ENCODE data around the gene GGT1.
"Not testable (repeated sequence)": the region's sequence is repeated elsewhere in the genome, so short reads cannot be mapped to it uniquely, and the experiment has no call there.

The GGT1 gene

GRCh38 chr22:24633231-24634023, 30.4 kb downstream of the GGT1 start:
- not testable (repeated sequence) for DNase-seq (ENCODE audit: low read depth in 1 of 2, low spot score in 1 of 2)

- DNase-seq (ENCODE audit: low read depth in 1 of 2, low spot score in 1 of 2): not testable (repeated sequence)
These were observed 31.9 kb downstream of the GGT1 start for GRCh38 chr22:24634776-24635389.

DNA sequence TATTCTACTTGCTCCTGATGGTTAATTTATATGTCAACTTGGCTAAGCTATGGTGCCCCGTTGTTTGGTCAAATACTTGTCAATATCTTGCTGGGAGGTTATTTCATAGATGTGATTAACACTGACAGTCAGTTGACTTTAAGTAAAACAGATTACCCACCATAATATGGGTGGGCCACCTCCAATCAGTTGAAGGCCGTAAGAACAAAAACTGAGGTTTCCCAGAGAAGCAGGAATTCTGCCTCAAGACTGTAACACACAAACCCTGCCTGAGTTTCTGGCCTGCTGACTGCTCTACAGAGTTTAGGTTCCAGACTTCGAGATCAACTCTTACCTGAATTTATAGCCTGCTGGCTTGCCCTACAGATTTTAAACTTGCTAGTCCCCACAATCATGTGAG, 33.5 kb downstream of the GGT1 start:
- DNase-seq (ENCODE audit: low read depth in 1 of 2, low spot score in 1 of 2): not testable (repeated sequence)

- not testable (repeated sequence) for DNase-seq (ENCODE audit: low read depth in 1 of 2, low spot score in 1 of 2)
These were observed 39.3 kb downstream of the GGT1 start for GRCh38 chr22:24642307-24642706.

DNA sequence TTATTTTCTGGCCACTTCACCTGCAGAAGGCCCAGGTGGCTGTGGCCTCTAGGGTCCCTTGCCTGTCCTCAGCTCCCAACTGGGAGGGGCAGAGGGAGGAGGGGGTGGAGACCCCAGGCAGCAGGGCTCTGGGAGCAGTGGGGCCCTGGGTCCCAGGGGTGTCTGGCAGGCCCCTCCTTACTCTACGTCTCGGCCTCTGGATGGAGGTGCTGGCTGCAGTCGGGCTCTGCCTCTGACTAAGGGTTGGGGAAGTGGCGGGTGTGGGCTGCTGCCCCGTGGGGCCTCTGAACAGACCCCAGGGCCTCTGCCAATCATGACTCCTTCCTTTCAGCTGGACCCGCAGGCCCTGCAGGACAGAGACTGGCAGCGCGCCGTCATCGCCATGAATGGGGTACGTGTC, 41.4 kb downstream of the GGT1 start:
- not testable (repeated sequence) for DNase-seq (ENCODE audit: low read depth in 1 of 2, low spot score in 1 of 2)

DNA sequence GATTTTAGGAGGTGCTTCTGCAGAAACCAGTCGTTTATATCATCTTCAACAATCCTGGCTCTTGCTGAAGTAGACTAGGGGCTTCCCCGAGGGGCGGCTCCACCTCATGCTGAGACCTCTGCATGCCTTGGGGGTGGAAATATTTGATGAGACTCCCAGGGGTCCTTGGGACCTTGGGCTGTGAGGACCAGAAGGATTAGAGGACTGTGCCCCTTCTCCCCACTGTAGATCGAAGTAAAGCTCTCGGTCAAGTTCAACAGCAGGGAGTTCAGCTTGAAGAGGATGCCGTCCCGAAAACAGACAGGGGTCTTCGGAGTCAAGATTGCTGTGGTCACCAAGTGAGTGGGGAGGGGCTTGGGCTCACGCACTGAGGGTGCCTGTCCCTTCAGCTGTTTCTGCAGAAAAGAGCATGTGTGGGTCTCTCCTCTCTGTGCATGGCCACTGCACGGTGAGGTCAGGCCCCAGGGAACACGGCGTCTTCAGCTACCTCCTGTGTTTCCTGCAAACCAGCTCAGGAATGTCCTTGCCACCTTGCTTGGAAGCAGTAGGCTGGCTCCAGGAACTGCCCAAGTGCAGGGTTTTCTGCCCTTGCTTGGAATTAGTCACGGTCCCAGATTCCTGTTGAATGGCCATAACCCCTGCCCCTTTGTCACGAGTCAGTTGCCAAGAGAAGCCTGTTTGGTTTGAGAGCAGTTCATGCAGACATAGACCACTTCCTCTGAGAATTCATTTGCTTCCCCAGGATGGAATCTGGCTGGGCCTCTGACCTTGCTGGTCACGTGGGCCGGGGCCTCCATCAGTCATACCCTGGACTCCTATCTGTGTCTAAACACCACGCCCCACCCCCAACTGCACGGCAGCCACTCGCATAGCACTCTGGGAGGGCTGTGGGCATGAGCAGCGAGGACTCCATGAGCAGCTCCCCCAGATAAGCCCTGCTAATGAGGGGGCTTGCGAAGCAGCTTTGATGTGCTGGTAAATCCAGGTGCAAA, 42.7 kb downstream of the GGT1 start:
- not testable (repeated sequence) for DNase-seq (ENCODE audit: low read depth in 1 of 2, low spot score in 1 of 2)

DNA sequence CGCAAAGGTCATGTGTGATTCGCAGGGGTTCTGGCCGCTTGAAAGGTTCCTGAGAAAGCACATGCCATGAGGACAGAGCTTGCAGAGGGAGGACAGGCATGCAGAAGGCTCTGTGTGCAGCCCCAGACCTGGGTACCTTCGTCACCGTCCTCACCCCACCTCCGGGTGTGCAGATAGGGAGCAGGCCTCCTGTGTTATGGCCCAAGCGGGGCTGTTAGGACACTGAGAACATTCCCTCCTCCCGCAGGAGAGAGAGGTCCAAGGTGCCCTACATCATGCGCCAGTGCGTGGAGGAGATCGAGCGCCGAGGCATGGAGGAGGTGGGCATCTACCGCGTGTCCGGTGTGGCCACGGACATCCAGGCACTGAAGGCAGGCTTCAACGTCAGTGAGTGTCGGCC, 43.8 kb downstream of the GGT1 start:
- not testable (repeated sequence) for DNase-seq (ENCODE audit: low read depth in 1 of 2, low spot score in 1 of 2)

DNA sequence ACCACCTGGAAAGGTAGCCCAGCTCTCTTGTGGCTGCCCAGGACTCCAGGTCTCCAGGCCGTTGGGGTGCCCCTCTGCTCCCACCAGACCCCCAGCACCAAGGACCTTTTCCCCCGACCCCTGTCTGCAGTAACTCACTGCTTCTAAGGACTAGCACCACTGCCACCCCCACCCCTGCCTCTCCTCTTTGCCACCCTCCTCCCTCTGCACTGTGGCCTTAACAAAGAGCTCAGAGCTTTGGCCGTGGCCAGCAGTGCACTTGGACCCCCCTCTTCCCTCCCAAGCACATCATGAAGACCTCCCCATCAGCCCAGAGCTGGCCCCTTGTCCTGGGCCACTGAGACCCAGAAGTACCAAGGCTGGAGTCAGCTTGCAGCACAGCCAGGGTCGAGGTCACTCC, 46.4 kb downstream of the GGT1 start:
- not testable (repeated sequence) for DNase-seq (ENCODE audit: low read depth in 1 of 2, low spot score in 1 of 2)

DNA sequence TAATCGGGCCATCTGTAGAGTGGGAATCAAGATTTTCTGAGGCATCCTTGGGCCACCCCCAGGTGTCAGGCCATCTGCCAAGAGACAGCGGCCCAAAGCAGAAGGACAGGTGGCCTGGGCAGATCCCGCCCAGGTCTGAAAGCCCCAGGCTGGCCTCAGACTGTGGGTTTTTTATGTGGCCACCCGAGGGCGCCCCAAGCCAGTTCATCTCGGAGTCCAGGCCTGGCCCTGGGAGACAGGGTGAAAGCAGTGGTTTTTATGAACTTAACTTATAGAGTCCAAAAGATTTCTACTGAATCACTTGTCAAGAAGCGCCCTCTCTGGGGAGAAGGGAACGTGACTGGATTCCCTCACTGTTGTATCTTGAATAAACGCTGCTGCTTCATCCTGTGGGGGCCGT, 47.9 kb downstream of the GGT1 start:
- DNase-seq (ENCODE audit: low read depth in 1 of 2, low spot score in 1 of 2): peak in 1 of 2 donors; percentile 15

GRCh38 chr22:24665395-24665794, 62.4 kb downstream of the GGT1 start:
- not testable (repeated sequence) for DNase-seq (ENCODE audit: low read depth in 1 of 2, low spot score in 1 of 2)

DNA sequence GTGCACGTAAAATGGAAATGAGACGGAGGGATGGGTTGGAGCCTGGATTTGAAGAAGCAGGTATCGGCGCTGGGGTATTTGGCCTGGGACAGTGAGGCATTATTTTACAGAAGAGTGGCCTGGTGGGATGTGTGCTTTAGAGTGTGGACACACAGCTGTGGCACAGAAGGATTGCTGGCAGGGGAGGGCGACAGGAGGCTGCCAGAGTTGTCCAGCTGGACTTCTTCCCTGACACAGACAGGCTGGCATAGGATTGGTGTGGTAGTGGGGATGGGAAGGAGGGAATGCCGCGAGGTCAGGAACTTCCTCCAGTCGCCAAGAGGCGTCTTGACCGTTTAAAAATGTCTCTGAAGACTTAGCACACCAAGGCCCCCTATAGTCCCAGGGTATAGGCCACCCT, 64.9 kb downstream of the GGT1 start:
- not testable (repeated sequence) for DNase-seq (ENCODE audit: low read depth in 1 of 2, low spot score in 1 of 2)

DNA sequence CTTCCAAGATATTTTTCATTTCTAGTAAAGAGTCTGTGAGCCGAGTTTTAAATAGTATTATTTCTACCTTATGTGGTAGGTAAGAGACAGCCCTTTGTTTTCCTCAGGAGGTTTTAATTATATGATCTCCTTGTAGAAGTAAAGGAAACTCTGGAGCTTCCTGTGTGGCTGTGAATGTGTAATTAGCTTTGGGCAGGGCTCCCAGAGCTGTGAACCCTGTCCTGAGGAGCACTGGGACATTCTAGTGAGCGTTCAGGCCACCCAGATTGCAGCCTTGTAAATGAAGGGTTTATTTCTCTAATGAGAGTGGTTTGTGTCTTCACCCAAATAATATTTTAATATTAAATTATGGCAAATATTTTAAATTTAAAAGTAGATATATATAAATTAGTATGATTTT, 69.5 kb downstream of the GGT1 start:
- not testable (repeated sequence) for DNase-seq (ENCODE audit: low read depth in 1 of 2, low spot score in 1 of 2)

Measured in activated CD4-positive, alpha-beta T cell treated with anti-CD3 and anti-CD28 coated beads, Interleukin-2, amount 50 U/mL, for 24 hours (primary cell).